CD4-positive, alpha-beta T cell (primary cell): ENCODE measurements around the gene P2RY13. TPM values are rescaled to one million over a fixed set of nuclear protein-coding genes. Genes with fewer than 3 reads are reported as not detected.

ENCODE experiments used
- ATAC-seq: fragments of 200-7000 bp; cut with Tn5 transposase; one replicate; pipeline ENCODE4 v1.10.0; 2022; ENCODE audit warnings: mild to moderate bottlenecking; ENCODE audit not compliant: poor library complexity
- CTCF ChIA-PET: fragments of 350-600 bp; sonication (Branson Sonifier 250); formaldehyde crosslinking; loops from one replicate; lab custom pipeline; 2021; ENCODE audit warnings: antibody characterized with exemption, inconsistent platforms; lab: Charles Lee
- POLR2A ChIA-PET: fragments of 350-600 bp; sonication (Branson Sonifier 250); formaldehyde crosslinking; loops from one replicate; lab custom pipeline; 2021; ENCODE audit warnings: antibody characterized with exemption, inconsistent platforms; lab: Charles Lee
- DNase-seq, 14 experiments: peaks; one replicate each; pipeline ENCODE4 v3.0.0-alpha.2; 2013 to 2020; ENCODE audit warnings: mixed read lengths in 2 of 14
- H3K27ac ChIP-seq, 2 donors: one replicate each; pipeline versions ENCODE4 v1.5.1 to v1.7.0; 2013; ENCODE audit warnings: low read length in 2 of 2, low read depth in 1 of 2, mild to moderate bottlenecking in 1 of 2
- H3K27me3 ChIP-seq, 2 experiments: 1 replicate in 1 of 2; 2 replicates in 1 of 2; pipeline versions ENCODE4 v1.6.1 to v1.7.0; 2013; ENCODE audit warnings: low read length in 2 of 2, control low read depth in 1 of 2, mild to moderate bottlenecking in 1 of 2, moderate library complexity in 1 of 2; ENCODE audit not compliant: insufficient read depth in 2 of 2, control insufficient read depth in 1 of 2
- H3K36me3 ChIP-seq: one replicate; pipeline ENCODE4 v1.6.1; 2013; ENCODE audit warnings: low read length, control low read depth; ENCODE audit not compliant: insufficient read depth
- H3K4me1 ChIP-seq: one replicate; pipeline ENCODE4 v1.6.1; 2013; ENCODE audit warnings: low read length, control low read depth; ENCODE audit not compliant: insufficient read depth
- H3K4me3 ChIP-seq: one replicate; pipeline ENCODE4 v1.5.1; 2013; ENCODE audit warnings: mild to moderate bottlenecking, low read length, moderate library complexity
- H3K9me3 ChIP-seq, 2 experiments: 1 replicate in 1 of 2; 2 replicates in 1 of 2; pipeline versions ENCODE4 v1.6.1 to v1.7.0; 2013; ENCODE audit warnings: low read length in 2 of 2, mild to moderate bottlenecking in 2 of 2, control low read depth in 1 of 2, moderate library complexity in 1 of 2; ENCODE audit not compliant: control insufficient read depth in 1 of 2, insufficient read depth in 1 of 2
- H3K27ac Mint-ChIP-seq: one replicate; pipeline ENCODE4 v1.8.0; 2020; ENCODE audit warnings: mixed read lengths
- H3K27me3 Mint-ChIP-seq: one replicate; pipeline ENCODE4 v1.8.0; 2021; ENCODE audit warnings: mixed read lengths
- H3K36me3 Mint-ChIP-seq: one replicate; pipeline ENCODE4 v1.8.0; 2021; ENCODE audit warnings: low read depth, mixed read lengths
- H3K4me1 Mint-ChIP-seq: one replicate; pipeline ENCODE4 v1.8.0; 2021; ENCODE audit warnings: low read depth, mixed read lengths
- H3K4me3 Mint-ChIP-seq: one replicate; pipeline ENCODE4 v1.8.0; 2020; ENCODE audit warnings: mild to moderate bottlenecking, mixed read lengths
- H3K9me3 Mint-ChIP-seq: one replicate; pipeline ENCODE4 v1.8.0; 2020; ENCODE audit warnings: mixed read lengths
- CTCF ChIP-seq: fragments of 200-600 bp; IDR thresholded peaks from one replicate; pipeline ENCODE4 v1.8.0; 2022; ENCODE audit warnings: antibody characterized with exemption, mild to moderate bottlenecking
- intact Hi-C, 2 experiments: fragments of 100-400 bp; cut with DNase I in 1 of 2; cut with micrococcal nuclease in 1 of 2; formaldehyde crosslinking; loops; one replicate each; pipeline versions ENCODE4 v1.15.1 to v1.9.0; 2023 to 2025; cut with DNase I, micrococcal nuclease
- total RNA-seq, 174 experiments: library from RNA in 2 of 174; stranded (reverse) in 2 of 174; gene quantifications; one replicate each; pipeline ENCODE4 v1.2.3 and lab custom pipeline; 2021 to 2026

The P2RY13 gene
- total RNA-seq, 2 experiments from 2014 or later = 0.08 TPM; not detected in 1

DNA sequence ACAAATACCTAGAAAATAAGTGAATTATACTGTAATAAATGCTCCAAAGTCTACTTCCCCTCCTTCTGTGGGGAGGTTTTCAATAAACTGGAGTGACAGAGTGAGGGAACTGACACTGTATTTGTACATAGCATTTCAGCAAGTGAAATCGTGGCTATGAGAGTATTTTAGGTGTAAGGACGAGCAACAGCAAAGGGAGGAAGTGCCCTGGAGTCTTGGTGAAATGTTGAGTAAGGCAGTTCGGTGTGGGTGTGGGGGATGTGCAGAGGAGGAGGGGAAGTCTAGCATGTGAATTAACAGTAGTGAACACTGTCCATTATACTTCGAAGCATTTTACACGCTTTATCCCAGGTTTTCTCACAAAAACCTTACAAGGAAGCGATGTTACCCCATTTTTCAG lies 18.1 kb upstream of the P2RY13 start:
- Mint-ChIP-seq H3K4me1 (peaks cover 14% of the 10 kb centered on the region), H3K9me3 (no peaks in the 10 kb centered on the region), H3K4me3 (no peak overlapping the region), H3K27me3 (peaks cover 46% of the 10 kb centered on the region), H3K36me3 (no peaks in the 10 kb centered on the region), H3K27ac (no peak overlapping the region)
- no peak overlapping the region for H3K27ac ChIP-seq
- H3K27me3 ChIP-seq = peaks cover 0 to 6% of the 10 kb centered on the region in 2 experiments
- H3K4me1 ChIP-seq = no peaks in the 10 kb centered on the region
- POLR2A ChIA-PET = no interaction called here
- CTCF ChIA-PET = interaction anchor here (0.6 kb wide), 1 partner anchor 714 kb away, joined by 3 read pairs; no protein-coding TSS in a partner anchor
- peak in 3 of 14 experiments; percentile 27 to 36 (median 31) for DNase-seq
- intact Hi-C loops = no loop called here
- H3K4me3 ChIP-seq = no peak overlapping the region
- no peak for ATAC-seq
- TF ChIP-seq CTCF = no peak
- H3K36me3 ChIP-seq = no peaks in the 10 kb centered on the region
- H3K9me3 ChIP-seq = no peaks in the 10 kb centered on the region

DNA sequence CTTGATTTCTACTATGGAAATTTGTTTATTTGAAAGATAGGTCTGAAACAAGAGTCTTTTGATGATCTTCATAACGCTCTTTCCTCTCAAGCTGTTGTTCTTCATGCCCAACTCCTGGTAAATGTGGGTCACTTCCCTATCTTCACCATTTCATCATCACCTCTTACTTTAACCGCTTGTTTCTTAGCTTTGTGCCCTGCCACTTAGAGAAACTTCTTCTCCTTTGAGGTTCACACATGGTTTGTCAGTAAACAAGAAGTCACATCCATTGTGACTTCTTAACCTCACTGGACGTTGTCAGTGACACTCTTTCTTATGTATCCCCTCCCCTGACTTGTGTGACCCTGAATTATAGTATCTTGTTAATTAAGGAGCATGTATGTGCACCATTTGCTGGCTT lies 16.9 kb upstream of the P2RY13 start:
- intact Hi-C loops = no loop called here
- H3K27ac ChIP-seq = no peak overlapping the region

DNA sequence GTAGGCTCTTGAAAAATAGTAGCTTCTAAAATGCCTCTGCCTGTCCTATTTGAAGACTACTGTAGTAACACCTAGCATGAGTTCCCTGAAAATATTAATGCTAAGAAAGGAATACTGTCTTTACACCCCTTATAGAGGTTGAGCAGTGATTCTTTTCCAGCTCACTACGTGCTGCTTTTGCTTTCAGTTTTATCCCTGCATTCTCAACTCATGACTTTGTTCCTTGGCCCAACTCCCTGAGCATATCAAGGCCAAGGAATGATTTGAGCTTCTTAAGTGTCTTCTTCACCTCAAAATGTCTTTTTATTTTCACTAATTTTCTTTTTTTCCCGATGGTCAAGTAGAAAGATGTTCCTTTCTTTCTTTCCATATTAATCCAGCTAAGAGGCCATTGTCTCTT lies 16.5 kb upstream of the P2RY13 start:
- CTCF ChIA-PET = no interaction called here
- Histone ChIP-seq H3K27ac (no peak overlapping the region), H3K4me3 (no peak overlapping the region), H3K4me1 (no peaks in the 10 kb centered on the region), H3K9me3 (no peaks in the 10 kb centered on the region), H3K27me3 (peaks cover 3 to 6% of the 10 kb centered on the region in 2 experiments), H3K36me3 (no peaks in the 10 kb centered on the region)
- intact Hi-C loops = no loop called here
- POLR2A ChIA-PET = no interaction called here
- no peak for ATAC-seq
- peaks cover 2% of the 10 kb centered on the region for H3K9me3 Mint-ChIP-seq
- peaks cover 40% of the 10 kb centered on the region for H3K27me3 Mint-ChIP-seq
- no peaks in the 10 kb centered on the region for H3K36me3 Mint-ChIP-seq
- DNase-seq = no peak
- H3K4me3 Mint-ChIP-seq = no peak overlapping the region
- peaks cover 14% of the 10 kb centered on the region for H3K4me1 Mint-ChIP-seq
- no peak overlapping the region for H3K27ac Mint-ChIP-seq
- TF ChIP-seq CTCF = no peak

More for the DNA sequence above, 16.9 kb upstream of the P2RY13 start:
- Mint-ChIP-seq H3K4me3 (no peak overlapping the region), H3K27ac (no peak overlapping the region), H3K27me3 (peaks cover 40% of the 10 kb centered on the region), H3K4me1 (peaks cover 14% of the 10 kb centered on the region), H3K36me3 (no peaks in the 10 kb centered on the region), H3K9me3 (peaks cover 2% of the 10 kb centered on the region)
- DNase-seq (peak in 3 of 14 experiments; percentile 23 to 32 (median 23)), ATAC-seq (no peak)
- POLR2A ChIA-PET = no interaction called here
- H3K36me3 ChIP-seq = no peaks in the 10 kb centered on the region
- H3K4me3 ChIP-seq = no peak overlapping the region
- no peaks in the 10 kb centered on the region for H3K9me3 ChIP-seq
- CTCF ChIA-PET = no interaction called here
- peaks cover 3 to 6% of the 10 kb centered on the region in 2 experiments for H3K27me3 ChIP-seq
- TF ChIP-seq CTCF = no peak
- no peaks in the 10 kb centered on the region for H3K4me1 ChIP-seq
